ENCODE results near the gene PPY. TPM values are rescaled to one million over a fixed set of nuclear protein-coding genes. Genes with fewer than 3 reads are reported as not detected.
"Not testable (repeated sequence)": the region's sequence is repeated elsewhere in the genome, so short reads cannot be mapped to it uniquely, and the experiment has no call there.

Gene PPY
- total RNA-seq, 4 donors from 2014 or later, result not detected

- TF ChIP-seq POLR2AphosphoS5 (IDR thresholded peaks at IDR 0.05) (no peak), EP300 (IDR thresholded peaks at IDR 0.05) (no peak), POLR2A (IDR thresholded peaks at IDR 0.05) (no peak), CTCF (IDR thresholded peaks at IDR 0.05) (no peak)
- Histone ChIP-seq H3K9me3 (no peaks in the 10 kb centered on the region), H3K4me1 (no peaks in the 10 kb centered on the region)
Measured at GRCh38 chr17:43945074-43945829, 3.0 kb upstream of the PPY start.

GRCh38 chr17:43940630-43941029, 1.6 kb downstream of the PPY start:
- H3K4me1 ChIP-seq, result peaks cover 0 to 10% (median 4%) of the 10 kb centered on the region in 3 donors
- ATAC-seq, result no peak
- WGBS, 2 donors (ENCODE audit: low coverage in 1 of 2), result 38% methylated on average over 5 of the region's 7 CpGs; no CpG with 5 or more reads in 1 of the 2 donors
- H3K27ac ChIP-seq, result no peak overlapping the region
- no peaks in the 10 kb centered on the region for H3K9me3 ChIP-seq
- peaks cover 41% of the 10 kb centered on the region for H3K27me3 ChIP-seq
- peak in 1 of 4 experiments; percentile 34 for TF ChIP-seq CTCF (IDR thresholded peaks at IDR 0.05)
- TF ChIP-seq POLR2AphosphoS5 (IDR thresholded peaks at IDR 0.05), result no peak
- no peak for TF ChIP-seq POLR2A (IDR thresholded peaks at IDR 0.05)
- TF ChIP-seq EP300 (IDR thresholded peaks at IDR 0.05), result no peak
- no peaks in the 10 kb centered on the region for H3K36me3 ChIP-seq
- no peak overlapping the region for H3K4me3 ChIP-seq

More at GRCh38 chr17:43945074-43945829, 3.0 kb upstream of the PPY start:
- Histone ChIP-seq H3K27me3 (peaks cover 42% of the 10 kb centered on the region), H3K4me3 (no peak overlapping the region), H3K27ac (no peak overlapping the region), H3K36me3 (no peaks in the 10 kb centered on the region)
- 68 to 82% methylated on average over 9 to 10 of the region's 12 CpGs for WGBS, 2 donors (ENCODE audit: low coverage in 1 of 2)
- no peak for ATAC-seq

DNA sequence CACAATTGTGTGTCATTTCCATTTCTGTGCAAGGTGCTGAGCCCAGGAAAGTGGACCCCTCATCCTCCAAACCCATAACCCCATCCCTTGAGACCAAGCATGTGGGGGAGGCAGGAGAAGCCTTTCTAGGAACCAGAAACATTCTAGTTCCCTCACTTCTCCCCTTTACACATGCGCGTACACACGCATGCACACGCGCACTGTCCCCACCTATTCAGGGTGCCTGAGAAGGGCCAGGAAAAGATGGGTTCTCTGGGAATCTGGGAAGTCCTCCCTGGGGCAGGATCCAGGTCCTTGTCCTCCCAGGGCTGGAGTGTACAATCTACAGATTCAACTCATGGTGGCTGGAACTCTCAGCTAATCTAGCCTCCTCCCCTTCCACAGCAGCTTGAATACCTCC, 2.4 kb downstream of the PPY start:
- no peak for ATAC-seq
- Histone ChIP-seq H3K36me3 (no peaks in the 10 kb centered on the region), H3K27ac (no peak overlapping the region), H3K4me3 (no peak overlapping the region), H3K9me3 (no peaks in the 10 kb centered on the region), H3K4me1 (peaks cover 0 to 10% (median 4%) of the 10 kb centered on the region in 3 donors), H3K27me3 (peaks cover 47% of the 10 kb centered on the region)
- WGBS, 2 donors (ENCODE audit: low coverage in 1 of 2), result 86% methylated on average over 5 of the region's 5 CpGs; no CpG with 5 or more reads in 1 of the 2 donors
- TF ChIP-seq EP300 (IDR thresholded peaks at IDR 0.05), result no peak
- TF ChIP-seq POLR2A (IDR thresholded peaks at IDR 0.05), result no peak
- TF ChIP-seq CTCF (IDR thresholded peaks at IDR 0.05), result no peak

DNA sequence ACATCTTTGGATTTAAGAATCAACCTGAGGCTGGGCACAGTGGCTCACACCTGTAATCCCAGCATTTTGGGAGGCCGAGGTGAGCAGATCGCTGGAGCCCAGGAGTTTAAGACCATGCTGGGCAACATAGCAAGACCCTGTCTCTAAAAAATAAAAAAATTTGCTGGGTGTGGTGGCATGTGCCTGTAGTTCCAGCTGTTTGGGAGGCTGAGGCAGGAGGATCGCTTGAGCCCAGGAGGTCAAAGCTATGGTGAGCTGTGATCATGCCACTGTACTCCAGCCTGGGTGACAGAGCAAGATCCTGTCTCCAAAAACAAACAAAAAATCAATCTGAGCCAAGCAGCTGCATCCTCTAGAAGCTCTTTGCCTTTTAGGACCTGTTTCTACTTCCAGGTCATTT, 2.8 kb downstream of the PPY start:
- WGBS, 2 donors (ENCODE audit: low coverage in 1 of 2), result 83 to 100% methylated on average over 1 of the region's 3 CpGs
- not testable (repeated sequence) for H3K4me1 ChIP-seq, H3K4me3 ChIP-seq, H3K36me3 ChIP-seq, H3K27ac ChIP-seq, ATAC-seq, H3K9me3 ChIP-seq
- H3K27me3 ChIP-seq, result peaks cover 50% of the 10 kb centered on the region

DNA sequence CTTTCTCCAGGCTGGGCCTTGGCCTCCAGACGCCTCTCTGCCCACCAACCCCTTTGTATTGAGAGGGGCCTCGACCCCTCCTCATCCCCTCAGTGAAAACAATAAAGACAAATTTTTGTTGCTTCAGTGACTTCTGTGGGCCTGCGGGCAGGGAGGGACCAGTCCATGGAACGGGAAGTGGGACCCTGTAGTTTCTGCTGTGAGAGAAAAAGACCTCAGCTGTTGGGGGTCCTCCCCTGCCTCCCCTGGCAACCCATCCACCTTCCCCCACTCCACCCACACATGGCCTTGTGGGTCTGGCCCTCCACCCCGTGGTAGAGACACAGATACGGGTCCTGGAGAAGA, 3.5 kb downstream of the PPY start:
- TF ChIP-seq POLR2A (IDR thresholded peaks at IDR 0.05) (no peak), CTCF (IDR thresholded peaks at IDR 0.05) (no peak), EP300 (IDR thresholded peaks at IDR 0.05) (no peak), POLR2AphosphoS5 (IDR thresholded peaks at IDR 0.05) (no peak)
- H3K27me3 ChIP-seq, result peaks cover 55% of the 10 kb centered on the region
- no peak overlapping the region for H3K4me3 ChIP-seq
- no peak for ATAC-seq
- H3K27ac ChIP-seq, result no peak overlapping the region
- H3K9me3 ChIP-seq, result no peaks in the 10 kb centered on the region
- peaks cover 0 to 10% (median 4%) of the 10 kb centered on the region in 3 donors for H3K4me1 ChIP-seq
- WGBS, 2 donors (ENCODE audit: low coverage in 1 of 2), result 83 to 100% methylated on average over 1 to 3 of the region's 6 CpGs
- H3K36me3 ChIP-seq, result no peaks in the 10 kb centered on the region
